ENCODE results near the gene CCDC200.
"Not testable (repeated sequence)": the region's sequence is repeated elsewhere in the genome, so short reads cannot be mapped to it uniquely, and the experiment has no call there.

Gene CCDC200

GRCh38 chr17:43216369-43216761 lies 12.1 kb downstream of the CCDC200 start:
- DNase-seq (ENCODE audit: low read depth, low spot score), result no peak

- no peak for DNase-seq (ENCODE audit: low read depth, low spot score)
These were observed 13.1 kb downstream of the CCDC200 start for GRCh38 chr17:43215341-43215740.

- DNase-seq (ENCODE audit: low read depth, low spot score), result no peak
These were observed 14.9 kb downstream of the CCDC200 start for GRCh38 chr17:43213545-43213944.

- no peak for DNase-seq (ENCODE audit: low read depth, low spot score)
These were observed 15.6 kb downstream of the CCDC200 start for GRCh38 chr17:43212641-43213490.

GRCh38 chr17:43211480-43212402 lies 16.7 kb downstream of the CCDC200 start, which contains the start of gene TMEM106A:
TMEM106A (plus strand) TSS chr17:43211875; CDS start chr17:43213042, 1,167 bp downstream.
- peak; percentile 38 for DNase-seq (ENCODE audit: low read depth, low spot score)

GRCh38 chr17:43211123-43211479 lies 17.3 kb downstream of the CCDC200 start:
- DNase-seq (ENCODE audit: low read depth, low spot score), result no peak

DNA sequence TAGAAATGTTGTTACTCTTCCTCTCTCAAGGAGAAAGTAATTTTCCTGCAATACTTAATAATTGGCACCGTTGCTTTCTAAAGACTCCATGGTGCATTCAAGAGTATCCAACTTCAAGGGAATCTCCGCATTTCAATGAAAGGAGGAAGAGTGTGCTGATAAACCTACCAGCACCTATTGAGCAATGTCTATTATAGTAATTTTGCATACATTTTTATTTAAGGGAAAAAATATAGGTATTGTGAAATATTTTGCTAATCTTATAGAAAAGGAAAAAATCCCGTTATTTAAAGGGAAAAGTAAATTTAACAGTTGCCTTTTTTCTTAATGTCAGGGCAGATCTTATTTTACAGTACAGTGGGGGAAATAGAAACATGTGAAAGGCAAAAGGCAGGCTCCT lies 17.8 kb downstream of the CCDC200 start:
- no peak for DNase-seq (ENCODE audit: low read depth, low spot score)

DNA sequence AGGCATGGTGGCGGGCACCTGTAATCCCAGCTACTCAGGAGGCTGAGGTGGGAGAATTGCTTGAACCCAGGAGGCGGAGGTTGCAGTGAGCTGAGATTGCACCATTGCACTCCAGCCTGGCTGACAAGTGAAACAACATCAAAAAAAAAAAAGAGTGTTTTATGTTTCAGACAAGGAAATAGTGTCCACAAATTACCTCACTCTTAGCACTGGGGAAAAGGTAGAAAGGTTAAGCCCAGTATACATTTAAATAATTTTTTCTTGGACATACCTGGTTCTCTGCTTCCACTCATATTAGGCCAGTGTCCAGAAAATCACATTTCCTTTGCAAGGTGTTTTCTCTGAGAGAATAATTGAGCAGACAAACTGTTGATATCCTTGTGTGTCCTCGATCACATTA lies 25.4 kb downstream of the CCDC200 start:
- DNase-seq (ENCODE audit: low read depth, low spot score), result not testable (repeated sequence)

DNA sequence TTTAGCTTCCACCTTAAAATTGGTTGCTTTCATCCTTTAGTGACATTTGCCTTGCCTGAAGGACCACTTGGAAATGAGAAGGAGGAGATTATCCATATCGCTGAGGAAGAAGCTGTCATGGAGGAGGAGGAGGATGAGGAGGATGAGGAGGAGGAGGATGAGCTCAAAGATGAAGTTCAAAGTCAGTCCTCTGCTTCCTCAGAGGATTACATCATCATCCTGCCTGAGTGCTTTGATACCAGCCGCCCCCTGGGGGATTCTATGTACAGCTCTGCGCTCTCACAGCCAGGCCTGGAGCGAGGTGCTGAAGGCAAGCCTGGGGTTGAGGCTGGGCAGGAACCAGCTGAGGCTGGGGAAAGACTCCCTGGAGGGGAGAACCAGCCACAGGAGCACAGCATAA lies 28.3 kb downstream of the CCDC200 start:
- no peak for DNase-seq (ENCODE audit: low read depth, low spot score)

DNA sequence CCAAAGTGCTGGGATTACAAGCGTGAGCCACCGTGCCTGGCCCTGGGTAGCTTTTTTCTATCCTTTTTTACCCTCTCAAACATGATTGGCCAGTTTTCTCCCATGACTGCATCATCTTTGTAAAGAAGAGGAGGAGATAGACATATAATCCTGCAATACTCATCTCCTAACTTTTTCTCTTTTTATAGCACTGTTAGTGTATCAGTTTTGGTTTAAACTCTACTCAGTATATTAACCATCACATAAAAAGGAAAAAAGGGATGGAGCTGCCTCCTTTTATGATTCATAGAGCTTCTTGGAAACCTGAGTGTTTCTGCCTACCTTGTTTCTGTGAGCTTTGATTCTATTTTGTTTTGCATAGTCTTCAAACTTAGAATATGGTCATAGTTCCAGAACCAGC lies 28.8 kb downstream of the CCDC200 start:
- DNase-seq (ENCODE audit: low read depth, low spot score), result no peak

DNA sequence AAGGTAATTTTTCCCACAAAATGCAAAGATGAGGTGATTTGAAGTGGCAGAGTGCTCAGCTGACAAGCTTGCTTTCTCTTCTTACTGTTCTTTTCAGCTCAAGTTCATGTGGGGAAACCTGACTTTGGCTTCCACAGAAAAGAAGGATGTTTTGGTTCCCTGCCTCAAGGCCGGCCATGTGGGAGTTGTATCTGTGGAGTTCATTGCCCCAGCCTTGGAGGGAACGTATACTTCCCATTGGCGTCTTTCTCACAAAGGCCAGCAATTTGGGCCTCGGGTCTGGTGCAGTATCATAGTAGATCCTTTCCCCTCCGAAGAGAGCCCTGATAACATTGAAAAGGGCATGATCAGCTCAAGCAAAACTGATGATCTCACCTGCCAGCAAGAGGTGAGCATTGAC lies 35.2 kb downstream of the CCDC200 start:
- DNase-seq (ENCODE audit: low read depth, low spot score), result no peak

DNA sequence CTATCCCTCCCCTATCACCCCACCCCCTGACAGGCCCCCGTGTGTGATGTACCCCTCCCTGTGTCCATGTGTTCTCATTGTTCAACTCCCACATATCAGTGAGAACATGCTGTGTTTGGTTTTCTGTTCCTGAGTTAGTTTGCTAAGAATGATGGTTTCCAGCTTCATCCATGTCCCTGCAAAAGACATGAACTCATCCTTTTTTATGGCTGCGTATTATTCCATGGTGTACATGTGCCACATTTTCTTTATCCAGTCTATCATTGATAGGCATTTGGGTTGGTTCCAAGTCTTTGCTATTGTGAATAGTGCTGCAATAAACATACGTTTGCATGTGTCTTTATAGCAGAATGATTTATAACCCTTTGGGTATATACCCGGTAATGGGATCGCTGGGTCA lies 41.8 kb downstream of the CCDC200 start:
- DNase-seq (ENCODE audit: low read depth, low spot score), result not testable (repeated sequence)

DNA sequence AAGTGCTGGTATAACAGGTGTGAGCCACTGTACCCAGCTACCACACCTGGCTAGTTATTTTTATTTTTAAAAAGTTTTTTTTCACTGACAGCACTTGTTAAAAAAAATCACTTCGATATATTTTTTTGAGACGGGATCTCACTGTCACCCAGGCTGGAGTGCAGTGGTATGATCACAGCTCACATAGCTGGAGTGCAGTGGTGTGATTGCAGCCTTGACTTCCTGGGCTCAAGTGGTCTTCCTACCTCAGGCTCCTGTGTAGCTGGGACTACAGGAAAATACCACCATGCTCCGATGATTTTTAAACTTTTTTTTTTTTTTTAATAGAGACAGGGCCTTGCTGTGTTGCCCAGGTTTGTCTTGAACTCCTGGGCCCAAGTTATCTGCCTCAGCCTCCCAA lies 44.5 kb downstream of the CCDC200 start:
- no peak for DNase-seq (ENCODE audit: low read depth, low spot score)

DNA sequence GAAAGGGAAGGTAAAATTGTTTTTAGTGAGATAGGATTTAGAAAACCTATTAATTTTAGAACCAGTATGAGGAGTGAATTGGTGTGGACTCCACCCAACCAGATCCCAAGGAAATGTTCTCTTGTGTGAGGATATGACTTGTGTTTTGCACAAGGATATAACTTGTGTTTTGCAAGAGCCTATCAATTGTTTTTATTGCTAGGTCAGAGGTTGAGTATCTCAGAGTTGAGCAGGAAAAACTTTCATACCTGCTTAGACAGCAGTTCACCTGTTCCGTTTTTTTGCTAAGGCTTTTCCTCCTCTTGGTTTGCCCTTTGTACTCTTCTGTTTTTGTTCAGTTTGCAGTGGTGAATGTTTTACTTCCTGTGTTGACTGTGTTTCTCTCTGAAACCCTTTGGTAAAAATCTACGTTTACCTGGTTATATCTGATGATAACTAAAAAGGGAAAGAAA lies 52.3 kb downstream of the CCDC200 start:
- no peak for DNase-seq (ENCODE audit: low read depth, low spot score)

GRCh38 chr17:43175213-43176118 lies 53.0 kb downstream of the CCDC200 start:
- DNase-seq (ENCODE audit: low read depth, low spot score), result no peak

GRCh38 chr17:43171586-43172487 lies 56.6 kb downstream of the CCDC200 start:
- DNase-seq (ENCODE audit: low read depth, low spot score), result peak; percentile 43
